ENCODE results near the gene SPTBN1. TPM values are rescaled to one million over a fixed set of nuclear protein-coding genes. Genes with fewer than 3 reads are reported as not detected.

The SPTBN1 gene
- total RNA-seq, 4 donors from 2014 or later = 353 to 606 (median 498) TPM

DNA sequence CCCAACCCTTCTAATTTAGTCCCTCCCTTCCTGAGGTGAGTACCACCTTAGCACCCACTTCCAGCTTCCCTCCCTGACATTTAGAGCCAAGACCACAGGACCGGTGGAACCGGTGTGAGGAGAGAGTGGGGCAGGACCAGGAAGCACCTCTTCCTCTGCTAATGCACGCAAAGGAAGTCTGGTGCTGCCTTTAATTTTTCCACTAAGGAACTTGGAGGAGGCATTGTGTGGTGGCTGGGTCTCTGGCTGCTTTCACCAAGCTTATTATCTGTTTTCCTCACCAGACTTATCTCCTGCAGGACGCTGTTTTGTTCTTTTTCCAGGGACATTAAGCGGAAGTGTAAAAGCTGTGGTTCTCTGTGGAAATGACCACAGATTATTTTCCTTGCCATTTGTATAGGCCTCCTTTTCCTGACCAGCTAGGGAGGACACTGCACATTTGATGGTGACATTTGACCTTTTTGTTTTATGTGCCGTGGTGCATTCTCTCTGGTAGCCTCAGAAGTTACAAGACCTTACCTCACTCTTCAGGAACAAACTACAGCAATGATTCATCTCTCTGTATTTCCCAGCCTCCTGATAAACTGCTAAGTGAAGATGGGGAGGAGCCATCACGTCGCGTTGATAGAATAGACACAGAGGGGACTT lies 39.8 kb upstream of the SPTBN1 start:
- Histone ChIP-seq H3K9me3 (no peaks in the 10 kb centered on the region), H3K4me3 (no peak overlapping the region), H3K27ac (peak overlapping the region in 3 of 4 donors; percentile 18 to 58 (median 50)), H3K27me3 (no peaks in the 10 kb centered on the region), H3K36me3 (no peaks in the 10 kb centered on the region), H3K4me1 (peaks cover 0 to 13% (median 3%) of the 10 kb centered on the region in 3 donors)
- peak; percentile 55 for ATAC-seq
- TF ChIP-seq, protein P1, sequence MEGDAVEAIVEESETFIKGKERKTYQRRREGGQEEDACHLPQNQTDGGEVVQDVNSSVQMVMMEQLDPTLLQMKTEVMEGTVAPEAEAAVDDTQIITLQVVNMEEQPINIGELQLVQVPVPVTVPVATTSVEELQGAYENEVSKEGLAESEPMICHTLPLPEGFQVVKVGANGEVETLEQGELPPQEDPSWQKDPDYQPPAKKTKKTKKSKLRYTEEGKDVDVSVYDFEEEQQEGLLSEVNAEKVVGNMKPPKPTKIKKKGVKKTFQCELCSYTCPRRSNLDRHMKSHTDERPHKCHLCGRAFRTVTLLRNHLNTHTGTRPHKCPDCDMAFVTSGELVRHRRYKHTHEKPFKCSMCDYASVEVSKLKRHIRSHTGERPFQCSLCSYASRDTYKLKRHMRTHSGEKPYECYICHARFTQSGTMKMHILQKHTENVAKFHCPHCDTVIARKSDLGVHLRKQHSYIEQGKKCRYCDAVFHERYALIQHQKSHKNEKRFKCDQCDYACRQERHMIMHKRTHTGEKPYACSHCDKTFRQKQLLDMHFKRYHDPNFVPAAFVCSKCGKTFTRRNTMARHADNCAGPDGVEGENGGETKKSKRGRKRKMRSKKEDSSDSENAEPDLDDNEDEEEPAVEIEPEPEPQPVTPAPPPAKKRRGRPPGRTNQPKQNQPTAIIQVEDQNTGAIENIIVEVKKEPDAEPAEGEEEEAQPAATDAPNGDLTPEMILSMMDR (IDR thresholded peaks at IDR 0.05) = no peak
- TF ChIP-seq EP300 (IDR thresholded peaks at IDR 0.05) (no peak), POLR2A (IDR thresholded peaks at IDR 0.05) (no peak), POLR2AphosphoS5 (IDR thresholded peaks at IDR 0.05) (no peak)
- 64 to 75% methylated on average over 7 to 8 of the region's 9 CpGs for WGBS, 2 donors (ENCODE audit: low coverage in 1 of 2)

DNA sequence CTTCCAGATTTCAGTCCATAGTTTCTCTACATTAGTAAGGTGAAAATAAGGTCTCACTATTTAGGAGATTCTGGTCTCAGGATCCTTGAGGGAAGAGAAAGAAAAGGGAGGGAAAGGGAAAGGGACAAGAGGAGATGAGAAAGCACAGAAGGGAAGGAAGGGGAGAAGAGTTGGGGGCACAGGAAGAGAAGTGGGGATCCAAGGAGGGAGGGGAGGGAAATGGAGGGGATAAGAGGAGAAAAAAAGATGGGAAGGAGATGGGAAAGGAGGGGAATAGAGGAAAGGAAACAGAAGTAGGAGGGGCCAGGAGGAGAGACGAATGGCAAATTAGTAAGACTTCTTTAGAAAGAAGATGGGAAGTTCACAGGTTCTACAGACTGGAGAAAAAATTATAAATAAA lies 39.2 kb upstream of the SPTBN1 start:
- no peak for TF ChIP-seq POLR2A (IDR thresholded peaks at IDR 0.05)
- TF ChIP-seq EP300 (IDR thresholded peaks at IDR 0.05) = no peak
- no peak for TF ChIP-seq POLR2AphosphoS5 (IDR thresholded peaks at IDR 0.05)
- TF ChIP-seq, protein P1 (IDR thresholded peaks at IDR 0.05) = no peak
- H3K27me3 ChIP-seq = no peaks in the 10 kb centered on the region
- no peak overlapping the region for H3K4me3 ChIP-seq
- peak overlapping the region in 3 of 4 donors; percentile 18 to 58 (median 50) for H3K27ac ChIP-seq
- WGBS, 2 donors (ENCODE audit: low coverage in 1 of 2) = 90 to 100% methylated on average over 1 of the region's 1 CpG
- no peak for ATAC-seq
- peaks cover 0 to 13% (median 3%) of the 10 kb centered on the region in 3 donors for H3K4me1 ChIP-seq
- no peaks in the 10 kb centered on the region for H3K9me3 ChIP-seq
- H3K36me3 ChIP-seq = no peaks in the 10 kb centered on the region

DNA sequence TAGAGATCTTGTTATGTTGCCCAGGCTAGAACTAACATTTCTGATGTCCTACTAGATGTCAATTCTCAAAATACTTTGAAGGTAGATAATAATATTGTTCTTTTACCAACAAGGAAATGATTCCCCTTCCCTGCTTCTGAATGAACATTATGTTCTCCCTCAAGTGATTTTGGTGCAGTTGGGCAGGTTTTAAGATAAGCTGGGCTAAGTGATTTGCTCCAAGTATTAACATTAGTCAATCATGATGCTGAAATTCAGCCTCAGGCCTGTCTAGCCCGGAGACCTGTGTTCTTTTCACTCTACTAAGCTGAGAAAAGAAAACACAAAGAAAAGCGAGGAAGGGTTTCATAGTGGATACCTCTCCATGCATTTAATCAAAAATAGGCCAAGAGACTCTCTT lies 38.5 kb upstream of the SPTBN1 start:
- no peak overlapping the region for H3K4me3 ChIP-seq
- H3K36me3 ChIP-seq = no peaks in the 10 kb centered on the region
- H3K27ac ChIP-seq = peak overlapping the region in 1 of 4 donors; percentile 18
- WGBS, 2 donors (ENCODE audit: low coverage in 1 of 2) = 67 to 70% methylated on average over 1 to 2 of the region's 2 CpGs
- no peaks in the 10 kb centered on the region for H3K9me3 ChIP-seq
- TF ChIP-seq EP300 (IDR thresholded peaks at IDR 0.05) (no peak), POLR2AphosphoS5 (IDR thresholded peaks at IDR 0.05) (no peak), POLR2A (IDR thresholded peaks at IDR 0.05) (no peak)
- TF ChIP-seq, protein P1 (IDR thresholded peaks at IDR 0.05) = no peak
- peaks cover 0 to 13% (median 3%) of the 10 kb centered on the region in 3 donors for H3K4me1 ChIP-seq
- ATAC-seq = no peak
- H3K27me3 ChIP-seq = no peaks in the 10 kb centered on the region

DNA sequence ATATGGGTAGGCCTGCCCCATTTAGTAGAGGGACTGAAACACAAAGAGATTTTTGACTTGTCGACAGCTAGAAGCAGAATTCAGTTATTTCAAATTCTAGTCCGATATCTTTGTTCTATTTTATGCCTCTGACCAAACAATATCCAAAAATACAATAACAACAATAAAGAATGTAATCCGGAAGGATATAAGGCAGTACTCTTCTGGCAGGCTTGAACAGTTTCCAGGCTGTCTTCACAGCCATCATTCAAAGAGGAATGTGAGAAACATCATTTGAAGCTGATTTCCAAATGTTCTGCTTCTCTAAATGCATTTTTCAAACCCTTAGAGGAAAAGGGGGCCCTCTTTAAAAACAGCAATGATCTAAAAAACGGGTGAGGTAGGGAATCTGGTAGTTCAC lies 36.7 kb upstream of the SPTBN1 start:
- peak overlapping the region in 3 of 4 donors; percentile 42 to 52 (median 43) for H3K27ac ChIP-seq

More for the DNA sequence above, 36.7 kb upstream of the SPTBN1 start:
- TF ChIP-seq, protein P1 (IDR thresholded peaks at IDR 0.05) = no peak
- TF ChIP-seq POLR2A (IDR thresholded peaks at IDR 0.05) = no peak
- TF ChIP-seq POLR2AphosphoS5 (IDR thresholded peaks at IDR 0.05) = no peak
- TF ChIP-seq EP300 (IDR thresholded peaks at IDR 0.05) = no peak
- Histone ChIP-seq H3K36me3 (no peaks in the 10 kb centered on the region), H3K4me3 (no peak overlapping the region), H3K27me3 (no peaks in the 10 kb centered on the region), H3K9me3 (no peaks in the 10 kb centered on the region), H3K4me1 (peaks cover 0 to 22% (median 3%) of the 10 kb centered on the region in 3 donors)
- no peak for ATAC-seq
- 39 to 45% methylated on average over 4 of the region's 4 CpGs for WGBS, 2 donors (ENCODE audit: low coverage in 1 of 2)

Data from gastroesophageal sphincter (tissue), 4 donors.